SK-N-SH (cell line): Measurements from ENCODE around the gene TSHZ3. TPM values are rescaled to one million over a fixed set of nuclear protein-coding genes. Genes with fewer than 3 reads are reported as not detected.

Source experiments
- CTCF ChIA-PET: fragments of 300-600, 350-600 bp; formaldehyde crosslinking; extraction: SDS; loops from one replicate; lab custom pipeline; 2021; lab: Yijun Ruan, JAX
- POLR2A ChIA-PET: fragments of 350-600 bp; sonication (Branson Sonifier 250); formaldehyde crosslinking; extraction: SDS; loops from one replicate; lab custom pipeline; 2020; ENCODE audit warnings: antibody characterized with exemption, inconsistent platforms; lab: Yijun Ruan, JAX
- DNase-seq: peaks from one replicate; pipeline ENCODE4 v3.0.0; 2012
- H2AFZ ChIP-seq: fragments of 200-600 bp; sonication (generic); 2 replicates; pipeline ENCODE4 v1.8.1; 2016; ENCODE audit warnings: antibody characterized with exemption, mild to moderate bottlenecking, low read depth
- H3F3A ChIP-seq: fragments of 200-600 bp; sonication (generic); replicated peaks from 2 replicates; pipeline ENCODE3; 2016; ENCODE audit warnings: antibody characterized with exemption, mild to moderate bottlenecking; ENCODE audit not compliant: insufficient read depth
- H3K27ac ChIP-seq, 2 experiments: fragments of 200-500 bp in 1 of 2; fragments of 200-600 bp in 1 of 2; sonication (Bioruptor generic) in 1 of 2; sonication (generic), shearing (Covaris generic) in 1 of 2; 2 replicates each; pipeline versions ENCODE4 v1.5.1 to v1.6.1; 2014 to 2016; ENCODE audit warnings: low read depth in 2 of 2, inconsistent platforms in 1 of 2, low read length in 1 of 2, mild to moderate bottlenecking in 1 of 2, mixed read lengths in 1 of 2
- H3K27me3 ChIP-seq: fragments of 200-600 bp; sonication (generic), shearing (Covaris generic); 2 replicates; pipeline ENCODE4 v1.6.1; 2016; ENCODE audit warnings: mixed run types; ENCODE audit not compliant: insufficient read depth
- H3K36me3 ChIP-seq, 2 experiments: fragments of 200-500 bp in 1 of 2; fragments of 200-600 bp in 1 of 2; sonication (Bioruptor generic) in 1 of 2; sonication (generic) in 1 of 2; replicated peaks in 1 of 2; 2 replicates each; pipeline versions ENCODE3 to v1.5.1; 2014 to 2016; ENCODE audit warnings: low read length in 1 of 2, mild to moderate bottlenecking in 1 of 2; ENCODE audit not compliant: insufficient read depth in 2 of 2, control insufficient read depth in 1 of 2
- H3K4me1 ChIP-seq, 2 experiments: fragments of 200-500 bp in 1 of 2; fragments of 200-600 bp in 1 of 2; sonication (Bioruptor generic) in 1 of 2; sonication (generic), shearing (Covaris generic) in 1 of 2; 2 replicates each; pipeline versions ENCODE4 v1.5.1 to v1.6.1; 2014 to 2016; ENCODE audit warnings: low read depth in 1 of 2, low read length in 1 of 2, mixed run types in 1 of 2; ENCODE audit not compliant: insufficient read depth in 2 of 2, control insufficient read depth in 1 of 2
- H3K4me2 ChIP-seq: fragments of 200-600 bp; sonication (generic), shearing (Covaris generic); 2 replicates; pipeline ENCODE4 v1.6.1; 2017; ENCODE audit warnings: mixed run types
- H3K4me3 ChIP-seq, 2 experiments: fragments of 200-500 bp in 1 of 2; fragments of 200-600 bp in 1 of 2; sonication (Bioruptor generic) in 1 of 2; sonication (generic), shearing (Covaris generic) in 1 of 2; 2 replicates each; pipeline versions ENCODE4 v1.5.1 to v1.8.1; 2014 to 2016; ENCODE audit warnings: low read depth in 2 of 2, inconsistent platforms in 1 of 2, low read length in 1 of 2, mild to moderate bottlenecking in 1 of 2, mixed read lengths in 1 of 2, moderate library complexity in 1 of 2
- H3K79me2 ChIP-seq: fragments of 200-600 bp; sonication (generic); 2 replicates; pipeline ENCODE4 v1.8.1; 2017; ENCODE audit warnings: mild to moderate bottlenecking; ENCODE audit not compliant: insufficient read depth
- H3K9ac ChIP-seq: fragments of 200-600 bp; sonication (generic); 2 replicates; pipeline ENCODE4 v1.6.1; 2017; ENCODE audit warnings: mixed run types
- H3K9me2 ChIP-seq: fragments of 200-600 bp; sonication (generic); 2 replicates; pipeline ENCODE4 v1.6.1; 2017; ENCODE audit warnings: mixed run types
- H3K9me3 ChIP-seq: fragments of 200-600 bp; sonication (generic); 2 replicates; pipeline ENCODE4 v1.6.1; 2017; ENCODE audit warnings: mixed run types, mild to moderate bottlenecking, moderate library complexity
- H4K20me1 ChIP-seq: fragments of 200-600 bp; sonication (generic); 2 replicates; pipeline ENCODE4 v1.6.1; 2017; ENCODE audit warnings: mild to moderate bottlenecking, mixed run types; ENCODE audit not compliant: insufficient read depth
- CHD2 ChIP-seq: fragments of 150-350 bp; IDR thresholded peaks from 2 replicates; pipeline ENCODE4 v1.6.1; 2018; ENCODE audit warnings: low read length; ENCODE audit not compliant: partially characterized antibody
- CTCF ChIP-seq: fragments of 200-600 bp; sonication (generic); IDR thresholded peaks from 2 replicates; pipeline ENCODE4 v1.6.1; 2017; ENCODE audit warnings: antibody characterized with exemption, mild to moderate bottlenecking, moderate library complexity
- ELF1 ChIP-seq: IDR thresholded peaks from 2 replicates; pipeline ENCODE4 v1.4.0; 2012
- EP300 ChIP-seq, 2 experiments: IDR thresholded peaks; 2 replicates each; pipeline versions ENCODE4 v1.4.0 to v1.6.1; 2012; ENCODE audit warnings: borderline replicate concordance in 1 of 2, low read depth in 1 of 2, low read length in 1 of 2
- EZH2phosphoT487 ChIP-seq: fragments of 200-600 bp; sonication (generic); IDR thresholded peaks from 2 replicates; pipeline ENCODE4 v1.6.1; 2017; ENCODE audit warnings: low read depth, mixed run types, mild to moderate bottlenecking, antibody characterized with exemption, moderate library complexity, borderline replicate concordance
- FOSL2 ChIP-seq: IDR thresholded peaks from 2 replicates; pipeline ENCODE4 v1.4.0; 2012; ENCODE audit warnings: low read depth, mild to moderate bottlenecking, moderate library complexity, borderline replicate concordance
- GATA2 ChIP-seq: sonication (generic); formaldehyde crosslinking; IDR thresholded peaks from 2 replicates; pipeline ENCODE4 v1.5.0; 2020; ENCODE audit warnings: mild to moderate bottlenecking, missing genetic modification reagents
- PBX3 ChIP-seq: IDR thresholded peaks from 2 replicates; pipeline ENCODE4; 2012
- POLR2AphosphoS5 ChIP-seq: IDR thresholded peaks from 2 replicates; pipeline ENCODE4 v1.6.1; 2012; ENCODE audit warnings: low read depth, low read length
- RCOR1 ChIP-seq: fragments of 150-350 bp; IDR thresholded peaks from 2 replicates; pipeline ENCODE4 v1.6.1; 2017; ENCODE audit warnings: antibody characterized with exemption, low read length
- RXRA ChIP-seq: IDR thresholded peaks from 2 replicates; pipeline ENCODE4 v1.4.0; 2012; ENCODE audit warnings: low read depth, mild to moderate bottlenecking, borderline replicate concordance
- SMC3 ChIP-seq: IDR thresholded peaks from 2 replicates; pipeline ENCODE4 v1.6.1; 2012; ENCODE audit warnings: low read depth, low read length, improper control_type of control experiment
- TCF12 ChIP-seq: IDR thresholded peaks from 2 replicates; pipeline ENCODE4 v1.4.0; 2012
- TEAD4 ChIP-seq: IDR thresholded peaks from 2 replicates; pipeline ENCODE4 v1.4.0; 2012; ENCODE audit warnings: mild to moderate bottlenecking, borderline replicate concordance; ENCODE audit not compliant: insufficient read depth
- USF1 ChIP-seq: IDR thresholded peaks from 2 replicates; pipeline ENCODE4 v1.4.0; 2012; ENCODE audit warnings: low read depth, borderline replicate concordance
- WGBS: methylation state at CpG from one replicate; pipeline ENCODE4 v1.1.6; 2017; ENCODE audit warnings: low lambda C conversion rate; 5-methylcytosine and 5-hydroxymethylcytosine counted together
- polyA plus RNA-seq, 3 experiments: library from polyadenylated mRNA; depleted of rRNA; stranded (reverse); fragments of >200 nt; gene quantifications; 2 replicates each; pipeline ENCODE4 v1.2.3, GENCODE V29; 2012

The TSHZ3 gene
- polyA plus RNA-seq, 1 of the 3 experiments (the other 2 are of a cell fraction): 3.3 TPM

GRCh38 chr19:31350693-31351055 is 1.4 kb upstream of the TSHZ3 start:
- ChIA-PET CTCF (interaction anchor here (1.2 to 2.3 kb wide), 3 partner anchors 9 to 682 kb away, joined by 3 to 10 read pairs (median 4); no protein-coding TSS in a partner anchor), POLR2A (interaction anchor here (0.6 to 1.8 kb wide), 6 partner anchors 11 to 631 kb away, joined by 3 to 9 read pairs (median 5); no protein-coding TSS in a partner anchor)
- Histone ChIP-seq H3K4me2 (peak overlapping the region; percentile 94), H3K27me3 (no peaks in the 10 kb centered on the region), H3K36me3 (peaks cover 0 to 3% of the 10 kb centered on the region in 2 experiments), H3K9me3 (no peaks in the 10 kb centered on the region), H4K20me1 (peaks cover 25% of the 10 kb centered on the region), H3K4me1 (peaks cover 20 to 31% of the 10 kb centered on the region in 2 experiments), H3K79me2 (peaks cover 56% of the 10 kb centered on the region), H2AFZ (peak overlapping the region; percentile 78; the same call in 1 of the 2 replicates), H3K4me3 (peak overlapping the region; percentile 85 to 97), H3K9me2 (no peaks in the 10 kb centered on the region), H3K9ac (peak overlapping the region; percentile 91), H3K27ac (peak overlapping the region; percentile 75 to 83), H3F3A (no peaks in the 10 kb centered on the region)
- WGBS: 3% methylated on average over 4 of the region's 63 CpGs
- peak; percentile 87 for DNase-seq
- TF ChIP-seq GATA2 (CRISPR knock-in tag) (no peak), RCOR1 (no peak), FOSL2 (no peak), CHD2 (no peak), USF1 (no peak), EP300 (IDR thresholded peaks at IDR 0.05; ENCODE audit: borderline replicate concordance in 1 of 2, low read depth in 1 of 2, low read length in 1 of 2) (0 out of 4 replicates have a peak, but pooled peaks of 1 of the 2 experiments have one; percentile 19)

GRCh38 chr19:31350033-31350692 is 927 bp upstream of the TSHZ3 start:
- Histone ChIP-seq H3K36me3 (peaks cover 0 to 3% of the 10 kb centered on the region in 2 experiments), H3K4me2 (peak overlapping the region; percentile 85; the same call in 1 of the 2 replicates), H3K27me3 (no peaks in the 10 kb centered on the region), H3K79me2 (peaks cover 59% of the 10 kb centered on the region), H2AFZ (peak overlapping the region; percentile 78; the same call in 1 of the 2 replicates), H3K9me3 (no peaks in the 10 kb centered on the region), H4K20me1 (peaks cover 25% of the 10 kb centered on the region), H3K9ac (peak overlapping the region; percentile 91), H3K4me3 (peak overlapping the region; percentile 85 to 97), H3K9me2 (no peaks in the 10 kb centered on the region)
- POLR2A ChIA-PET: interaction anchor here (0.6 to 1.8 kb wide), 9 partner anchors 10 to 631 kb away, joined by 3 to 9 read pairs (median 3); no protein-coding TSS in a partner anchor
- WGBS: 2% methylated on average over 8 of the region's 61 CpGs
- DNase-seq: peak; percentile 81
- CTCF ChIA-PET: interaction anchor here (0.6 to 2.3 kb wide), 4 partner anchors 9 to 1127 kb away, joined by 3 to 10 read pairs (median 4); no protein-coding TSS in a partner anchor
- TF ChIP-seq RXRA (no peak), SMC3 (no peak), TEAD4 (no peak), PBX3 (no peak), ELF1 (no peak), FOSL2 (no peak), USF1 (no peak), CTCF (no peak), EZH2phosphoT487 (no peak), TCF12 (no peak), POLR2AphosphoS5 (no peak), RCOR1 (no peak)
- TF ChIP-seq, all 33 proteins: peak for 0
- no peaks in the 10 kb centered on the region for H3F3A ChIP-seq
- H3K4me1 ChIP-seq: peaks cover 20 to 34% of the 10 kb centered on the region in 2 experiments
- peak overlapping the region; percentile 75 to 83 for H3K27ac ChIP-seq
